Kidney (tissue), 14 donors: ENCODE data around the gene TNRC6C. TPM values are rescaled to one million over a fixed set of nuclear protein-coding genes. Genes with fewer than 3 reads are reported as not detected.
A peak's percentile ranks its signal among the peaks of the same experiment; 100 is the strongest.
"Not testable (repeated sequence)": the region's sequence is repeated elsewhere in the genome, so short reads cannot be mapped to it uniquely, and the experiment has no call there.

Experiments used
- DNase-seq, 5 donors: peaks; one replicate each; pipeline ENCODE4 v3.0.0-alpha.2; 2013 to 2020
- FAIRE-seq: peaks from 2 replicates; lab custom pipeline; 2012; peaks lifted over from hg19 to GRCh38; lab: Jason Lieb, UNC
- H3K27ac ChIP-seq, 2 donors: one replicate each; pipeline ENCODE4 v1.7.0; 2013; ENCODE audit warnings: low read depth in 2 of 2, low read length in 2 of 2, inconsistent platforms in 1 of 2
- H3K27me3 ChIP-seq: one replicate; pipeline ENCODE4 v1.7.1; 2013; ENCODE audit warnings: low read length, inconsistent platforms; ENCODE audit not compliant: control insufficient read depth, insufficient read depth
- H3K36me3 ChIP-seq, 3 donors: one replicate each; pipeline versions ENCODE4 v1.7.0 to v1.7.1; 2013; ENCODE audit warnings: low read length in 3 of 3, control low read depth in 1 of 3, inconsistent platforms in 1 of 3; ENCODE audit not compliant: insufficient read depth in 3 of 3, control insufficient read depth in 2 of 3
- H3K4me1 ChIP-seq, 3 donors: one replicate each; pipeline versions ENCODE4 v1.7.0 to v1.7.1; 2013; ENCODE audit warnings: low read length in 3 of 3, inconsistent platforms in 1 of 3, low read depth in 1 of 3; ENCODE audit not compliant: control insufficient read depth in 2 of 3, insufficient read depth in 2 of 3
- H3K4me3 ChIP-seq, 3 donors: one replicate each; pipeline versions ENCODE4 v1.7.0 to v1.8.1; 2013; ENCODE audit warnings: low read length in 3 of 3, control low read depth in 1 of 3, inconsistent platforms in 1 of 3
- H3K9ac ChIP-seq, 3 donors: one replicate each; pipeline versions ENCODE4 v1.7.0 to v1.7.1; 2013; ENCODE audit warnings: low read length in 3 of 3, control low read depth in 1 of 3, inconsistent platforms in 1 of 3
- H3K9me3 ChIP-seq, 3 donors: one replicate each; pipeline versions ENCODE4 v1.7.0 to v1.7.1; 2013; ENCODE audit warnings: low read length in 3 of 3, control low read depth in 1 of 3, inconsistent platforms in 1 of 3; ENCODE audit not compliant: control insufficient read depth in 2 of 3, insufficient read depth in 1 of 3
- CTCF ChIP-seq: IDR thresholded peaks from 3 replicates; pipeline ENCODE4 v1.5.1; 2012; ENCODE audit warnings: mild to moderate bottlenecking, moderate library complexity, borderline replicate concordance; ENCODE audit not compliant: insufficient read depth; ENCODE audit errors: extremely low read depth
- intact Hi-C: fragments of 100-400 bp; cut with DNase I; formaldehyde crosslinking; loops from one replicate; pipeline ENCODE4 v1.11.1; 2022
- polyA plus RNA-seq: library from polyadenylated mRNA; stranded (reverse); fragments of 350-450 nt; fragmentation: Illumina TruSeq; extraction: RNeasy Lipid Tissue Mini Kit (QIAGEN cat#74804); gene quantifications from one replicate; pipeline ENCODE4 v1.2.3, GENCODE V29; 2014; ENCODE audit warnings: low read depth, low replicate concordance; ENCODE audit not compliant: insufficient read depth
- total RNA-seq: library from RNA; stranded (reverse); fragmentation: NEBNext Ultra II Directional; extraction: Animal tissue kit (Norgen Biotek cat#: 25700); gene quantifications from one replicate; pipeline ENCODE4 v1.2.1, GENCODE V29; 2021
- donor health status: control.
- donor health status: control.
- donor health status: control.
- donor health status: control.
- donor health status: control.
- donor health status: DM: yes; HTN: yes; CAD: no.
- donor health status: Normal renal cell carcinoma (clear cell type).

Gene TNRC6C
- total and polyA plus RNA-seq, 2 donors from 2014 or later = 1.9 to 29.4 TPM

- Histone ChIP-seq H3K4me3 (no peak overlapping the region), H3K27ac (no peak overlapping the region), H3K9ac (no peak overlapping the region), H3K27me3 (no peaks in the 10 kb centered on the region), H3K9me3 (no peaks in the 10 kb centered on the region), H3K36me3 (no peaks in the 10 kb centered on the region), H3K4me1 (peaks cover 0 to 8% (median 5%) of the 10 kb centered on the region in 3 donors)
- intact Hi-C loops = no loop called here
- peak; percentile 8 for TF ChIP-seq CTCF
- FAIRE-seq = no peak
- DNase-seq = peak in 1 of 5 donors; percentile 56
These were observed 179.1 kb downstream of the TNRC6C start for GRCh38 chr17:78137392-78138203.

GRCh38 chr17:78138204-78139060 is 179.9 kb downstream of the TNRC6C start:
- H3K9me3 ChIP-seq = no peaks in the 10 kb centered on the region
- peak in 1 of 5 donors; percentile 52 for DNase-seq
- no peaks in the 10 kb centered on the region for H3K36me3 ChIP-seq
- FAIRE-seq = no peak
- intact Hi-C loops = no loop called here
- H3K27ac ChIP-seq = no peak overlapping the region
- no peak overlapping the region for H3K9ac ChIP-seq
- peaks cover 0 to 11% (median 5%) of the 10 kb centered on the region in 3 donors for H3K4me1 ChIP-seq
- no peak for TF ChIP-seq CTCF
- no peak overlapping the region for H3K4me3 ChIP-seq
- no peaks in the 10 kb centered on the region for H3K27me3 ChIP-seq

GRCh38 chr17:78139861-78140168 is 181.3 kb downstream of the TNRC6C start:
- H3K9ac ChIP-seq, H3K27ac ChIP-seq, H3K4me3 ChIP-seq, intact Hi-C loops, H3K9me3 ChIP-seq, DNase-seq, H3K27me3 ChIP-seq, H3K36me3 ChIP-seq, FAIRE-seq: not testable (repeated sequence)
- H3K4me1 ChIP-seq = peaks cover 0 to 22% (median 17%) of the 10 kb centered on the region in 3 donors
